GM13976 (cell line): ENCODE measurements around the gene ITIH5.

Experiments used
- DNase-seq: peaks from one replicate; pipeline ENCODE4 v3.0.0; 2012; ENCODE audit warnings: low spot score
- CTCF ChIP-seq: IDR thresholded peaks from 2 replicates; pipeline ENCODE4 v1.5.1; 2012; ENCODE audit warnings: borderline replicate concordance, mild to moderate bottlenecking; ENCODE audit not compliant: insufficient read depth; ENCODE audit errors: extremely low read depth, missing control alignments, control extremely low read depth
- in situ Hi-C: fragments of 300-500 bp; cut with MboI; formaldehyde crosslinking; loops from one replicate; pipeline ENCODE4 v1.12.0; 2022; ENCODE audit warnings: low sequenced_read_pairs, mixed read lengths, inconsistent platforms; ENCODE audit not compliant: unreplicated experiment

Gene ITIH5

DNA sequence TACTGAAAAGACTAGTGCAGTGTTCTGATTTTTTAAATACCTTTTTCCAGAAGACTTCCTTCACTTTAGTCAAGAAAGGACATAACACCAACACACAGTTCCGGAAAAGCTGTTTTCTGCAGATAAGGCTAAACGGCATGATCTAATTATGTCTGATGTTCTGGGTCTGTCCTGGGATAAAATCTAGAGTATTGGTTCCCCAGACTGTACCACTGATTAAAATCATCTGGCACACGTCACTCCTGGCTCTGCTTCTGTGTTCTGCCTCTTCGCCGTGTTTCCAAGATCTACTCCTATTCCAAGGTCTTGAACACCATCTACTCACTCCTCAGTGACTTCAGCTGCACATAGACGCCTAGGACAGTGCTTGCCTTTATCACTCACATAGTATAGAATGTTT lies 155.2 kb downstream of the ITIH5 start:
- TF ChIP-seq CTCF = no peak
- no peak for DNase-seq
- in situ Hi-C loops = no loop called here
